ENCODE data around the gene TANGO6. TPM values are rescaled to one million over a fixed set of nuclear protein-coding genes. Genes with fewer than 3 reads are reported as not detected.

The TANGO6 gene
- polyA plus RNA-seq, 1 experiment = 14.6 TPM

GRCh38 chr16:68907297-68907696 lies 64.0 kb downstream of the TANGO6 start:
- CTCF ChIA-PET = interaction anchor here (1.7 kb wide), 1 partner anchor 217 kb away, joined by 5 read pairs; no protein-coding TSS in a partner anchor
- H3K27me3 ChIP-seq (ENCODE audit: control insufficient read depth, insufficient read depth, low read length) = no peaks in the 10 kb centered on the region
- 0 out of 2 replicates have a peak, but pooled peaks cover 1% of the 10 kb centered on the region for H3K36me3 ChIP-seq (ENCODE audit: control insufficient read depth, insufficient read depth, low read length)
- POLR2A ChIA-PET = no interaction called here
- no peak for TF ChIP-seq CTCF (IDR thresholded peaks at IDR 0.05; ENCODE audit: insufficient read depth, low read depth, low read length)
- DNase-seq (ENCODE audit: low read depth) = no peak
- H3K4me3 ChIP-seq (ENCODE audit: low read depth, low read length) = no peak overlapping the region

DNA sequence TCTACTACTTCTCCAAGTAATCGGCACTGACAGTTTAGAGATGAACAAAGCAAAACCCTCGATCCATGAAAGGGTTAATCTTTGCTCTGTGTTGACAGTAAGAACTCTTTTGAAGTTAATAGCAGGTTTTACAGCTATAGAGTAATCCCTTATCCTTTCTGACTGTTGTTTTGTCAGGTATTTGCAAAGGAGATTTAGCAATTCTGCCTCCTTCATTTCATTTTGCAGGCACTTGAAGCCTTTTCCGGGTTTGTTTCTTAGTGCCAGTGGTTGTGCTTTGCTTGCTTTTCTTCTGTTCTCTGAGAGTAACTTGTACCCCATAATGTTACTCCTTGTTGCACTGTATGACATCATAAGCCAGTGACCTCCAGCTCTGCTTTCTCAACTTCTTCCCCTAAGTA lies 64.5 kb downstream of the TANGO6 start:
- no peak overlapping the region for H3K4me3 ChIP-seq (ENCODE audit: low read depth, low read length)
- H3K27me3 ChIP-seq (ENCODE audit: control insufficient read depth, insufficient read depth, low read length) = no peaks in the 10 kb centered on the region
- POLR2A ChIA-PET = no interaction called here
- TF ChIP-seq CTCF (IDR thresholded peaks at IDR 0.05; ENCODE audit: insufficient read depth, low read depth, low read length) = no peak
- H3K36me3 ChIP-seq (ENCODE audit: control insufficient read depth, insufficient read depth, low read length) = 0 out of 2 replicates have a peak, but pooled peaks cover 1% of the 10 kb centered on the region
- no peak for DNase-seq (ENCODE audit: low read depth)
- CTCF ChIA-PET = interaction anchor here (0.6 to 1.7 kb wide), 2 partner anchors 52 to 216 kb away, joined by 3 to 5 read pairs; no protein-coding TSS in a partner anchor

DNA sequence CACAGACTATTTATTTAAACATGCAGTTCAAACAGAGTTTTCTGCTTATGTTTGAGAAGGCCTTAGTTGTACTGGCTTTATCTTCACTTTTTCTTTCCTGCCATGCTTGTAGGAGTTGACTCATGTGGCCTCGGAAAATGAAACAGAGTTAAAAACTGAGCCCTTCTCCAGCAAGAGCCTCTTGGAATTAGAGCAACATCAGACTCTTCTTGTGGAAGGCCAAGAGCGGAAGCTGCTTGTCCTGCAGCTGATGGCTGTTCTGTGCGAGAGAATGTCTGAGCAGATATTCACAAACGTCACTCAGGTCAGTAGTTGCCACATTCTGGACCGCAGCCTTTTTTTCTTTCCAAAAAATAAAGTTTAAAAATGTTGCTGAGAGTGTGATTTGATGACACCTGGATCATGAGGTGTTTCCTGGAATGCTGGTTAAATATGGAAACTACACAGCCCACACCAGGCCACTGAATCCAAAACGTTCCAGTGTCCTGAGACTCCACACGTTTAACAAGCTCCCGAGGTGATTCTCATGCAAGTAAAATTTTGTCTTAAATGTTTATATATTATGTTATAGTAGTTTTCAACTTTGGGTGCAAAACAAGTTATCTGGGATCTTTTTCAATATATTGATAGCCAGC lies 65.9 kb downstream of the TANGO6 start:
- Histone ChIP-seq H3K4me3 (ENCODE audit: low read depth, low read length) (no peak overlapping the region), H3K36me3 (ENCODE audit: control insufficient read depth, insufficient read depth, low read length) (0 out of 2 replicates have a peak, but pooled peaks cover 1% of the 10 kb centered on the region), H3K27me3 (ENCODE audit: control insufficient read depth, insufficient read depth, low read length) (no peaks in the 10 kb centered on the region)
- no peak for DNase-seq (ENCODE audit: low read depth)
- no peak for TF ChIP-seq CTCF (IDR thresholded peaks at IDR 0.05; ENCODE audit: insufficient read depth, low read depth, low read length)
- CTCF ChIA-PET = interaction anchor here (0.6 to 2.0 kb wide), 6 partner anchors 8 to 381 kb away, joined by 3 to 10 read pairs (median 3); no protein-coding TSS in a partner anchor
- POLR2A ChIA-PET = no interaction called here

DNA sequence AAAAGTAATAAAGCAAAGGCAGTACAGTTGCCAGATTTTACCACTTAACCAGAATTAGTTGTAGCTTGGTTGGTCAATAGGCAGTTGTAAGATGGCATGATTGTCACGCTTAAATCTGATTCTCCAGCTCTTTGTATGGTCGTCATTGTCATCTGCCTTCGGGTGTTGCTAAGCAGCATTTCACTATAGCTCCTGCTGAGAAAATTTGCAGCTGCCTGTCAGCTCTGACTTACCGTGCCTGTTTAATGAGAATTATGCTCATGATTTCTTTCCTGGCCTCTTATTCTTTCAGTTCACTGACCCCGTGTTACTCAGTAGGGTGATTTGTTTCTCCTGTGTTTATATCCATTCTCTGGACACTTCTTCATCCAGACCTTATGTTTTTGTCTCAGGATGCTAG lies 66.7 kb downstream of the TANGO6 start:
- CTCF ChIA-PET = interaction anchor here (0.9 to 2.0 kb wide), 4 partner anchors 9 to 214 kb away, joined by 3 to 10 read pairs (median 5); no protein-coding TSS in a partner anchor
- Histone ChIP-seq H3K4me3 (ENCODE audit: low read depth, low read length) (no peak overlapping the region), H3K27me3 (ENCODE audit: control insufficient read depth, insufficient read depth, low read length) (no peaks in the 10 kb centered on the region), H3K36me3 (ENCODE audit: control insufficient read depth, insufficient read depth, low read length) (0 out of 2 replicates have a peak, but pooled peaks cover 1% of the 10 kb centered on the region)
- POLR2A ChIA-PET = no interaction called here
- no peak for DNase-seq (ENCODE audit: low read depth)
- TF ChIP-seq CTCF (IDR thresholded peaks at IDR 0.05; ENCODE audit: insufficient read depth, low read depth, low read length) = no peak

DNA sequence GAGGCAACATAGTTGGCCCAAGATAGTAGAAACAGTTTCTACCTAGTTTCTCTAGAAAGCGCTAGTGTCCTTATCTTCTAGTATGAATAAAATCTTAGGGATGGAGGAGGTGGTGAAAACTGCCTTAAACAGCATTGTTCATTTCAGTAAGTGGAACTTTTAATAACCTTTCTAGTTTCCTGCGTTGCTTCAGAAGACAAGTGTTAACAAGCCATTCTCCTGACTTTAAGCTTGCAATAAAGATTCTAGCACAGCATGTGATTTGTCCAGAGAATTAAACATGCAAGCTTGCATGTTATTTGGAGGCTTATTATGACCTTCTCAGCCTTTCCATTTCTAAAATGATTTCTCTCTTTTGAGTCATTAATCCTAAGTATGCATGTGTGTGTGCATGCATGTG lies 72.3 kb downstream of the TANGO6 start:
- DNase-seq (ENCODE audit: low read depth) = no peak
- Histone ChIP-seq H3K36me3 (ENCODE audit: control insufficient read depth, insufficient read depth, low read length) (peaks cover 1% of the 10 kb centered on the region), H3K4me3 (ENCODE audit: low read depth, low read length) (no peak overlapping the region), H3K27me3 (ENCODE audit: control insufficient read depth, insufficient read depth, low read length) (no peaks in the 10 kb centered on the region)
- TF ChIP-seq CTCF (IDR thresholded peaks at IDR 0.05; ENCODE audit: insufficient read depth, low read depth, low read length) = no peak
- CTCF ChIA-PET = no interaction called here
- POLR2A ChIA-PET = no interaction called here

All from BJ (cell line).